HUES64 (cell line): ENCODE data around the gene AK2.
"Not testable (repeated sequence)": the region's sequence is repeated elsewhere in the genome, so short reads cannot be mapped to it uniquely, and the experiment has no call there.

ENCODE experiments used
- H3K27ac ChIP-seq: 2 replicates; pipeline ENCODE4 v1.7.0; 2013; ENCODE audit warnings: low read depth, low read length, inconsistent platforms
- H3K27me3 ChIP-seq: 2 replicates; pipeline ENCODE4 v1.6.1; 2013; ENCODE audit warnings: mild to moderate bottlenecking, low read length; ENCODE audit not compliant: insufficient read depth
- H3K36me3 ChIP-seq: 2 replicates; pipeline ENCODE4 v1.6.1; 2013; ENCODE audit warnings: mild to moderate bottlenecking, low read length; ENCODE audit not compliant: insufficient read depth
- H3K4me1 ChIP-seq: 2 replicates; pipeline ENCODE4 v1.6.1; 2013; ENCODE audit warnings: mild to moderate bottlenecking, low read length, moderate library complexity; ENCODE audit not compliant: insufficient read depth
- H3K4me3 ChIP-seq: 2 replicates; pipeline ENCODE4 v1.5.1; 2013; ENCODE audit warnings: mild to moderate bottlenecking, low read length, moderate library complexity
- H3K9ac ChIP-seq: 2 replicates; pipeline ENCODE4 v1.6.1; 2013; ENCODE audit warnings: mild to moderate bottlenecking, low read depth, low read length
- H3K9me3 ChIP-seq: 2 replicates; pipeline ENCODE4 v1.6.1; 2013; ENCODE audit warnings: low read depth, low read length; ENCODE audit not compliant: insufficient read depth
- WGBS: fragments of 150-250, 120-280 bp; methylation state at CpG from one replicate; pipeline ENCODE4 v1.1.7; 2013; ENCODE audit warnings: missing lambda C conversion rate; 5-methylcytosine and 5-hydroxymethylcytosine counted together

The AK2 gene

GRCh38 chr1:33039840-33040239 is 3.2 kb upstream of the AK2 start:
- H3K4me3 ChIP-seq = no peak overlapping the region
- H3K9me3 ChIP-seq = no peaks in the 10 kb centered on the region
- H3K9ac ChIP-seq = no peak overlapping the region
- H3K36me3 ChIP-seq = peaks cover 2% of the 10 kb centered on the region; the same call in 1 of the 2 replicates
- no peak overlapping the region for H3K27ac ChIP-seq
- 88% methylated on average over 8 of the region's 8 CpGs for WGBS
- H3K4me1 ChIP-seq = peaks cover 4% of the 10 kb centered on the region; the same call in 1 of the 2 replicates
- H3K27me3 ChIP-seq = no peaks in the 10 kb centered on the region

- H3K4me3 ChIP-seq = peak overlapping the region; percentile 71
Measured at GRCh38 chr1:33036051-33036525, 595 bp downstream of the AK2 start.

GRCh38 chr1:33032126-33032869 is 4.4 kb downstream of the AK2 start:
- H3K9me3 ChIP-seq = no peaks in the 10 kb centered on the region
- peaks cover 4% of the 10 kb centered on the region; the same call in 1 of the 2 replicates for H3K4me1 ChIP-seq
- H3K4me3 ChIP-seq = no peak overlapping the region
- H3K9ac ChIP-seq = no peak overlapping the region
- H3K36me3 ChIP-seq = peaks cover 36% of the 10 kb centered on the region
- no peaks in the 10 kb centered on the region for H3K27me3 ChIP-seq
- WGBS = 92% methylated on average over 4 of the region's 6 CpGs
- no peak overlapping the region for H3K27ac ChIP-seq

More at GRCh38 chr1:33036051-33036525, 595 bp downstream of the AK2 start:
- Histone ChIP-seq H3K9ac (peak overlapping the region; percentile 68), H3K36me3 (peaks cover 21% of the 10 kb centered on the region), H3K9me3 (no peaks in the 10 kb centered on the region), H3K27me3 (no peaks in the 10 kb centered on the region), H3K4me1 (peaks cover 4% of the 10 kb centered on the region; the same call in 1 of the 2 replicates), H3K27ac (no peak overlapping the region)
- WGBS = 19% methylated on average over 5 of the region's 5 CpGs

- H3K4me1 ChIP-seq = peaks cover 4% of the 10 kb centered on the region; the same call in 1 of the 2 replicates
- WGBS = 93% methylated on average over 3 of the region's 4 CpGs
- peaks cover 36% of the 10 kb centered on the region for H3K36me3 ChIP-seq
- no peaks in the 10 kb centered on the region for H3K27me3 ChIP-seq
- no peak overlapping the region for H3K9ac ChIP-seq
- no peak overlapping the region for H3K4me3 ChIP-seq
- no peak overlapping the region for H3K27ac ChIP-seq
- H3K9me3 ChIP-seq = no peaks in the 10 kb centered on the region
Measured at GRCh38 chr1:33031506-33031905, 5.2 kb downstream of the AK2 start.

GRCh38 chr1:33030575-33030974 is 6.1 kb downstream of the AK2 start:
- Histone ChIP-seq H3K27me3 (no peaks in the 10 kb centered on the region), H3K4me3 (no peak overlapping the region), H3K9me3 (no peaks in the 10 kb centered on the region), H3K27ac (no peak overlapping the region), H3K4me1 (no peaks in the 10 kb centered on the region), H3K9ac (no peak overlapping the region), H3K36me3 (peaks cover 36% of the 10 kb centered on the region)
- WGBS = 100% methylated on average over 1 of the region's 2 CpGs

GRCh38 chr1:33029921-33030320 is 6.8 kb downstream of the AK2 start:
- H3K9me3 ChIP-seq = no peaks in the 10 kb centered on the region
- H3K36me3 ChIP-seq = peaks cover 34% of the 10 kb centered on the region
- H3K4me1 ChIP-seq = no peaks in the 10 kb centered on the region
- WGBS = 97% methylated on average over 5 of the region's 5 CpGs
- H3K27me3 ChIP-seq = no peaks in the 10 kb centered on the region
- no peak overlapping the region for H3K9ac ChIP-seq
- no peak overlapping the region for H3K27ac ChIP-seq
- no peak overlapping the region for H3K4me3 ChIP-seq

GRCh38 chr1:33029209-33029608 is 7.5 kb downstream of the AK2 start:
- Histone ChIP-seq H3K27ac (no peak overlapping the region), H3K36me3 (peaks cover 32% of the 10 kb centered on the region), H3K4me1 (no peaks in the 10 kb centered on the region), H3K9ac (no peak overlapping the region), H3K4me3 (no peak overlapping the region), H3K9me3 (no peaks in the 10 kb centered on the region), H3K27me3 (no peaks in the 10 kb centered on the region)
- WGBS = 93% methylated on average over 4 of the region's 4 CpGs

- Histone ChIP-seq H3K4me3 (no peak overlapping the region), H3K27ac (no peak overlapping the region), H3K27me3 (no peaks in the 10 kb centered on the region), H3K4me1 (no peaks in the 10 kb centered on the region), H3K9me3 (no peaks in the 10 kb centered on the region), H3K36me3 (peaks cover 49% of the 10 kb centered on the region), H3K9ac (no peak overlapping the region)
- 96% methylated on average over 4 of the region's 4 CpGs for WGBS
Measured at GRCh38 chr1:33025761-33026160, 10.9 kb downstream of the AK2 start.

GRCh38 chr1:33025180-33025569 is 11.5 kb downstream of the AK2 start:
- H3K27ac ChIP-seq = no peak overlapping the region
- no peak overlapping the region for H3K9ac ChIP-seq
- H3K9me3 ChIP-seq = no peaks in the 10 kb centered on the region
- no peak overlapping the region for H3K4me3 ChIP-seq
- no peaks in the 10 kb centered on the region for H3K27me3 ChIP-seq
- WGBS = no CpG with 5 or more reads among the region's 1 CpG
- peaks cover 52% of the 10 kb centered on the region for H3K36me3 ChIP-seq
- no peaks in the 10 kb centered on the region for H3K4me1 ChIP-seq

- not testable (repeated sequence) for H3K9ac ChIP-seq, H3K4me3 ChIP-seq, H3K27me3 ChIP-seq, H3K27ac ChIP-seq, H3K4me1 ChIP-seq, H3K9me3 ChIP-seq
- peaks cover 54% of the 10 kb centered on the region for H3K36me3 ChIP-seq
- 96% methylated on average over 6 of the region's 6 CpGs for WGBS
Measured at GRCh38 chr1:33024430-33025179, 12.1 kb downstream of the AK2 start.

- no peaks in the 10 kb centered on the region for H3K27me3 ChIP-seq
- H3K9me3 ChIP-seq = no peaks in the 10 kb centered on the region
- peaks cover 69% of the 10 kb centered on the region for H3K36me3 ChIP-seq
- no peak overlapping the region for H3K4me3 ChIP-seq
- no peak overlapping the region for H3K27ac ChIP-seq
- H3K9ac ChIP-seq = no peak overlapping the region
- H3K4me1 ChIP-seq = no peaks in the 10 kb centered on the region
Measured at GRCh38 chr1:33022650-33023200, 14.0 kb downstream of the AK2 start.
